Right lung (tissue), 5 donors: Measurements from ENCODE around the gene RNFT2. TPM values are rescaled to one million over a fixed set of nuclear protein-coding genes. Genes with fewer than 3 reads are reported as not detected.
"Not testable (repeated sequence)": the region's sequence is repeated elsewhere in the genome, so short reads cannot be mapped to it uniquely, and the experiment has no call there.

ENCODE experiments used
- DNase-seq, 2 donors: peaks; one replicate each; pipeline ENCODE4 v3.0.0-alpha.2; 2013
- polyA plus RNA-seq, 5 donors: library from polyadenylated mRNA; unstranded; fragments of 120-200 nt; gene quantifications; one replicate each; pipeline versions ENCODE4 v1.2.1 to v1.2.3, GENCODE V29; 2013; ENCODE audit warnings: inconsistent platforms in 1 of 5, low replicate concordance in 1 of 5; ENCODE audit not compliant: insufficient read length in 5 of 5, insufficient read depth in 1 of 5

The RNFT2 gene
- polyA plus RNA-seq, 5 donors, result 2.4 to 3.6 (median 2.9) TPM

- DNase-seq, result not testable (repeated sequence)
These were observed 4.7 kb downstream of the RNFT2 start for GRCh38 chr12:116742787-116743186.

DNA sequence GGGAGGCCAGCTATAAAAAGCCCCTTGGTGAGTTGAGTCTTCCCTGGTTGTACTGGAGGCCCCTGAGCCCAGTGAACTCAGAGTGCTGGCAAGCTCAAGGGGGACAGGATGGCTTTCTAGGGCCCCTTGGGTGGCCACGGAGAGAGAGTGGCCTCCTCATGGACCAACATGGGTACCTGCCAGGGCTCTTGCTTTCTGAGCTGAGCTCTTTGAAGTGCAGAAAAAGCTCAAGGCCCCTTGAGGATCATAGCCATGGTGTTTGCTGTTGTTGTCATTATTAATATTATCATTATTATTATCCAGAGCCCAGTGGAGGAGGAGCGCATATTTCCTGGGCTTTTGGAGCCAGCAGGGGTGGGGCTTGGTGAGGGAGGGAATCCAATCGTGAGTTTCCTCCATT lies 6.7 kb downstream of the RNFT2 start:
- DNase-seq, result no peak

GRCh38 chr12:116745554-116745953 lies 7.4 kb downstream of the RNFT2 start:
- no peak for DNase-seq

GRCh38 chr12:116749884-116750283 lies 11.8 kb downstream of the RNFT2 start:
- DNase-seq, result no peak

- no peak for DNase-seq
These were observed 12.2 kb downstream of the RNFT2 start for GRCh38 chr12:116750298-116750697.

DNA sequence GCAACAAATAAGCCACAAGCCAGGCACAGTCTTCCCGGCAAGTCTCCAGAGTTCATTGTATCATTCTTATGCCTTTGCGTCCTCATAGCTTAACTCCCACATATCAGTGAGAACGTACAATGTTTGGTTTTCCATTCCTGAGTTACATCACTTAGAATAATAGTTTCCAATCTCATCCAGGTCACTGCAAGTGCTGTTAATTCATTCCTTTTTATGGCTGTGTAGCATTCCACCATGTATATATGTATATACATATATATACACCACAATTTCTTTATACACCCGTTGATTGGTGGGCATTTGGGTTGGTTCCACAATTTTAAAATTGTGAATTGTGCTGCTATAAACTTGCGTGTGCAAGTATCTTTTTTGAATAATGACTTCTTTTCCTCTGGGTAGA lies 16.0 kb downstream of the RNFT2 start:
- not testable (repeated sequence) for DNase-seq

GRCh38 chr12:116754783-116755182 lies 16.7 kb downstream of the RNFT2 start:
- DNase-seq, result not testable (repeated sequence)

DNA sequence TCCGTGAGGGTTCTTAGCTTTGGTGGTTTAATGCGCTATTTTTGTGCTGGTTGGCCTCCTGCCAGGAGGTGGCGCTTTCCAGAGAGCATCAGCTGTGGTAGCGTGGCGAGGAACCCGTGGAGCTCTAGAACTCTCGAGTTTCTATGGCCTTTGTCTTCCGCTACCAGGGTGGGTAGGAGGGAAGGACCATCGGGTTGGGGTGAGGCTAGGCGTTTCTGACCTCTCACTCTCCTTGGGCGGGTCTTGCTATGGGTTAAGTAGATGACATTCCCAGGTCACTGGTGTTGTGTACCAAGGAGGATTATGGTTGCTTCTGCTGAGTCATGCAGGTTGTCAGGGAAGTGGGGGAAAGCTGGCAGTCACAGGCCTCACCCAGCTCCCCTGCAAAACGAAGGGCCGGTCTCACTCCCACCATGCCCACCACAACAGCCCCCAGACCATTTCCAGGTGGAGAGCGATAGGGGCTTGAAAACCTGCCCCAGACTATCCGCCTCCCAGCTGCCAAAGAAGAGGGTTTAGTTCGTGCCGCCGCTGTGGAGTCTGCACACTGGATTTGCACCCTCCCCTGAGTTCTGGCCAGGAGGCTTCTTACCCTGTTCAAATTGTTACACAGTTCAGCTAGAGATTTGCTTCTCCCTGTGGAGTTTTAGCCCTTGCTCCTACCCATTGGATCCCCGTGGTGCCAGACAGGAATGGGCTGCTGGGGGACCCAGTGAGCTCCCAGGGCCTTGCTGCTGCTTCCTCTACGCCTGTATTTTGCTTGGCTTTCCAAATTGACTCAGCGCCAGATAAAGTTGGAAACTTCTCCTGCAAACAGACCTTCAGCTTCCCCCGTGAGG lies 21.9 kb downstream of the RNFT2 start:
- no peak for DNase-seq

GRCh38 chr12:116760622-116761020 lies 22.5 kb downstream of the RNFT2 start:
- no peak for DNase-seq

GRCh38 chr12:116761499-116761898 lies 23.4 kb downstream of the RNFT2 start:
- DNase-seq, result no peak

DNA sequence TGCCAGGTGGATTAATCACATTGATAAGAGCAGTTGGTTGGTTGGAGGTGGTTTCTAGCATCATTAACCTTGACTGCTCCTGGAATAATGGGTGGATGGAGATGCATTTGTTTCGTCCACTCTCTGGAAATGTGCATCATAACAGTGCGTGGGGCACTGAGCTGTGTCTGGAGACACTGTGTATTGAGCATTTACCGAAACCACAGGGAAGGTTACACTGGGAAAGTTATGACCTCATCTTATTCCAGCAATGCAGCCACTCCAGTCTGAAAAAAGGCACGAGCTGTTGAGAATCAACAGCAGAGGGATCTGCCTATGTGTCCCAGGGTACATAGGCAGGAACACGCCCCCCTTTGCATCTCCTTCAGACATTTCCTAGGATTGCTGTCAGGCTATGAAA lies 27.2 kb downstream of the RNFT2 start:
- no peak for DNase-seq

GRCh38 chr12:116766285-116766684 lies 28.2 kb downstream of the RNFT2 start:
- no peak for DNase-seq

GRCh38 chr12:116766746-116767145 lies 28.6 kb downstream of the RNFT2 start:
- DNase-seq, result no peak

- DNase-seq, result no peak
These were observed 33.5 kb downstream of the RNFT2 start for GRCh38 chr12:116771651-116772050.

DNA sequence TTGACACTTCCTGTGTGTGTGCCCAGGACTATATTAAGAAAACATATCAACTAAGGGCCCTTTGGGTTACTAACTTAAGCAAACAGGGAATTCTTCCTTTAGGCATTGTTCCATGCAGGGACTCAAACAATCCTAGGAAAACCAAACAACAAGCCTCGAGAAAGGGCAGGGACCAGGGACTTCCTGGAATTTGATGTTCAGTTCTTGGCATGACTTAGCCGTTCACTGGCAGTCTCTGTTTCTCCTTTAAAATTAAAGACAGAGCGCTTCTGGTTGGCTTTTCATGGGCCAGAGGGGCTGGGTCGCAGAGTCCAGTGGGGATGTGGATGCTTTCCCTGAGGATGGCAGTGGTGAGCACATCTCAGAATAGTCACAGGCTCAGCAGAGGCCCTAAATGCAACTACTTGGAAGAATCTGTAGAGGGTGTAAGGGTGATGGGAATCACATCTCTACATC lies 35.2 kb downstream of the RNFT2 start:
- DNase-seq, result no peak

GRCh38 chr12:116774020-116774419 lies 35.9 kb downstream of the RNFT2 start:
- no peak for DNase-seq

DNA sequence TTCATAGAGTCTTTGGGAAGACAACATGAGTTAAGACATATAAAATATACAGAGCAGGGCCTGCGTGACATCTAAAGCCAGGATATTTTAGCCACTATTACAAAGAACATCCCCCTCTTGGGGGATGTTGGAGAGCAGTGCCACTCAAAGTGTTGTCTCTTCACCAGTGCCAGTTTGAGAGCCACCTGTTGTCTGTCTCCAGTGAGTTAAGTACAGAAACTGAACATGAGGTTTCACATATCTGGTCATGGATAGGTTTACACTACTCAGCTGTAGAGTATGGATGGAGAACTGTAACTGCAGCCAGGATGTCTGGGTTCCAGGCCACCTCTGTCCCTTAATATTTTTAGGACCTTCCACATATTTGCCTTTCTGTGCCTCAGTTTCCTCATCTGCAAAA lies 39.1 kb downstream of the RNFT2 start:
- DNase-seq, result no peak

DNA sequence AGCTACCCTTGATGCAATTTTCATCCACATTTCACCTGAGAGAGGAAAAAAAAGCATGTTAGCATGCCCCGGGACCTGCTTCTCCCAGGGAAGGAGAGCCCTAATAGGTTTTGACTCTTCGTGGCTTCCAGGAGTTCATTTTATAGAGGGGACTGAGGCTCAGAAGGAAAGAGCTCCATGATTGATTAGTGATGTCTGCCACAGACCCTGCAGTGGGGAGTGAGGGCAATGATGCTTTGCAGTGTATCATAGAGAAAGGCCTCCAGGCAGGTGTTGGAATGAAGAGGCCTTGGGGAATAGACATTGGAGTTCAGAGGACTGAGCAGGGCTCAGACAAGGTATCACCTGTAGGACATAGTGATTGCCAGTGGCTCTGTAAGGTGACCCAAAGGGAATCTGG lies 41.5 kb downstream of the RNFT2 start:
- DNase-seq, result no peak

DNA sequence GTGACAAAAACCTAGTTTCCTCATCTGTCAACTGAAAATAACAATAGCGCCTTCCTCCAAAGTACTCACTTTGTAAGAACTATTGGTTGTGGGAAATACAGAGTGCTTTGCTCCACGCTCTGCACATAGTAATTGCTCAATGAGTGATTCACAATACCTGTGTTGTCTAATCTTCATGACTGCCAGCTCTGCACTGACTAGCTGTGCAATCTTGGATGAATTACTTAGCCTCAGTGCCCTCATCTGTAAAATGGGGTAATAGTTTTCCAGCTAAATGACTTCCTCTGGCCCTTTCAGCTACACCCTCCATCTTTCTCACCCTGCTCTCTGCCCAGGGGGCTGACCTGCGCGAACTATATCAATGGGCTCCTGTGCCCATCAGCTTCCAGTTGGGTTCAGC lies 42.8 kb downstream of the RNFT2 start:
- DNase-seq, result no peak

DNA sequence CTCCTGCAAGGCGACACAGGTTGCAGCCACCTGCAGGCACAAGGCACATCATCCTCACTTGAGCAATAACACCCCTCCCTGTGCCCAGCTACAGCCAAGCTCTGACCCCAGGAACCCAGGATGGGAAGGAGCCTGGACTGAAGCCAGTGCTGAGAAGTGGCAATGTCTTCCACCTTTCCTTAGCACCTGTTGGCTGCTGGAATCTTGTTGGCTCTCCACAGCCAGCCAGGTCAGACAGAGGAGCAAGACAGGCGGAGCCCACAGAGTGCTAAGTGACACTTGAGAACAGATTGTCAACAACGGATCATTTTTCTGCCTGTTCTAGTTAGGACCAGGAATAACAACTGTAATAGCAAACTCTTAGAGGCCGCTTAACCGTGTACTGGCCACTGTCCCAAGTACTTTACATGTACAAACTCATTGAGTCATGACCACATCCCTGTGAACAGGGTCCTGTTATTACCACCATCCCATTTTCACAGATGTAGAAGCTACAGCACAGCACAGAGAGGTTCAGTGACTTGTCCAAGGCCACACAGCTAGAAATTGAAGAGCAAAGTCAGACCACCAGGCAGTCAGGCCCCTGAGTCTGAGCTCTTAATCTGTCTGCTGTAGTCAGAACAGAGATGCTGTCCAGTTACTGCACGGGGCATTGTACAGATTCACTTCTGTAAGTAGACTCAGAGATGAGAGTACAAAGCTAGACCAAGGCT lies 45.6 kb downstream of the RNFT2 start:
- DNase-seq, result peak; percentile 23 to 24

DNA sequence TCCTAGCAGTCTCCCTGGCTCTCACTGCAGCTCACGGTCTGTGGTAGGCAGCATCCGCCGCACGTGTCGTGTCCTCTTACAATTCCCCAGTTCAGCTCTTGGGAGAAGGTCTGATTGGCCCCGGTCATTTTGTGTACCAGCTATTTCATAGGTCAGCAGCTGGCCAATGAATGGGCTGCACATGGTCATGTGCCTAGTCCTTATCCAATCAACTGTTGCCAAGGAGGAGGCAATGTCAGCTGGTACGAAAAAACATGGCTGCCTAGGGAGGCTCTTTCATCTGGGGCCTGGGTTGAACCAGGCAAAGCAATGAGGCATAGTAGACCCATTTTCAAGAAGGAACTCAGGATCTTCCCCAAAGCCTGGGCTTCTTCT lies 46.1 kb downstream of the RNFT2 start:
- no peak for DNase-seq

GRCh38 chr12:116789562-116789961 lies 51.4 kb downstream of the RNFT2 start:
- DNase-seq, result not testable (repeated sequence)

- no peak for DNase-seq
These were observed 52.0 kb downstream of the RNFT2 start for GRCh38 chr12:116790066-116790465.
